ENCODE results near the gene SV2B.
A peak's percentile ranks its signal among the peaks of the same experiment; 100 is the strongest.

GRCh38 chr15:91289324-91289723 is 189.3 kb downstream of the SV2B start:
- TF ChIP-seq CTCF (IDR thresholded peaks at IDR 0.05) = peak in 1 of 3 experiments; percentile 4
- no peak for TF ChIP-seq POLR2A (IDR thresholded peaks at IDR 0.05)

All from testis (tissue), 2 donors.